Measurements from ENCODE around the gene LIAS.

LIAS gene

GRCh38 chr4:39528061-39528465 is 69.2 kb downstream of the LIAS start:
- no peak for DNase-seq (ENCODE audit: low spot score)

Small RNAs within 50 kb of the gene (small RNA-seq; reads per million reads assigned to genes)
- gene MIR5591: 0 reads per million in 2 experiments
- gene RF00019: 0 reads per million in 2 experiments
